DMS 273 treated with DMSO at 0.1 percent for 48 hours (cell line): Measurements from ENCODE around the gene ADCYAP1R1.

ENCODE experiments used
- DNase-seq: peaks from one replicate; lab custom pipeline; 2025; lab: John Stamatoyannopoulos, UW

ADCYAP1R1 gene

DNA sequence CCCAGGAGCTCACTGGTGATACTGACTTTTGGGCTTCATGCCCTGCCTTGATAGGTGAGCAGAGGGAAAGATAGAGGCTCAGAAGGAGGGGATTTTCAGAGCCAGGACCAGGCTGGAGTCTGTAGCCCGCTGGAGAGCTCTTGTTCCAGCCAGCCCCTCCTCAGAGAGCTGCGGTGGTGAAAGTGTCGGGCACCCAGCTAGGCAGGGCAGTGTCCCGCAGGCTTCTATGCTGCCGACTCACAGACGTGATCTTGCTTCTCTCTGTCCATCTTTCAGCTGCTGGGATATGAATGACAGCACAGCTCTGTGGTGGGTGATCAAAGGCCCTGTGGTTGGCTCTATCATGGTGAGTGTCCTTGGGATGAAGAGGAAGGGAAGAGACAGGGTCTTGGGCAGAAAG lies 35.2 kb downstream of the ADCYAP1R1 start:
- no peak for DNase-seq

DNA sequence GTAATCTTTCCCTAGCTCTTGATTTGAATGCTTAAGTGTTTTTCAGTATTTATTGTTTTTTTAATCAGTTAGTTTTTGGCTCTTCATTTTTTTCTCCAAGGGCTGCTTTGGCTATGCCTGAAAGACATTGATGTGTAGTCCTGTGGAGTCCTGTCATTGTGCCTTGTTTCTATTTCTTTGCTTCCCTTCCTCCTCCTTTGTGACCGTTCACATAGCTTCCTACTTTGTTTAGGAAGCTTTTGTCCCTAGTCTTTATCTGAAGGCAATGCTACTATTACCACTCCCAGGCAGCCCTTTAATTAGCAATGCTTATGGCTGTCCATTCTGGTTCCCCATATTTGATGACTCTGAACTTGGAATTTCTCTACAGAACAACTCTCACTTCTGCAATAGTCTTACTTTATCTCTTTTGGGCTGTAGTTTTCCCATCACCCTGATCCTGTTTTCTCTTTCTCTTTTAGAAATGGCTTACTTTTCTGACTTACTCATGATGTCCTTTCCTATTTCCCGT lies 39.9 kb downstream of the ADCYAP1R1 start:
- no peak for DNase-seq

DNA sequence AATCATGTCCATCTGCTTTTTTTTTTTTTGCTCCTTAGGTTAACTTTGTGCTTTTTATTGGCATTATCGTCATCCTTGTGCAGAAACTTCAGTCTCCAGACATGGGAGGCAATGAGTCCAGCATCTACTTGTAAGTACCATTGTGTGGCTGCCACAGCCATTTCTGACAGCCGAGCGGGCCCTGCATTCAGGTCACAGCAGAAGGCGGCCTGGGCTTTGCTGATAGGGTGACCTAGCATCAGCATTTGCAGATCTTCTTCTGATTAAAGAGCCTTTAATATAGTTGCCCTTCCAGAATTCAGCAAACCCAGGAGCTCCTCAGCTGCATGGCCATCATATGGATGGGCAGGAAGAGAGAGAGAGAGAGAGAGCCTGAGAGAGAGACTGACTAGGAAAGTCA lies 40.5 kb downstream of the ADCYAP1R1 start:
- DNase-seq: no peak

DNA sequence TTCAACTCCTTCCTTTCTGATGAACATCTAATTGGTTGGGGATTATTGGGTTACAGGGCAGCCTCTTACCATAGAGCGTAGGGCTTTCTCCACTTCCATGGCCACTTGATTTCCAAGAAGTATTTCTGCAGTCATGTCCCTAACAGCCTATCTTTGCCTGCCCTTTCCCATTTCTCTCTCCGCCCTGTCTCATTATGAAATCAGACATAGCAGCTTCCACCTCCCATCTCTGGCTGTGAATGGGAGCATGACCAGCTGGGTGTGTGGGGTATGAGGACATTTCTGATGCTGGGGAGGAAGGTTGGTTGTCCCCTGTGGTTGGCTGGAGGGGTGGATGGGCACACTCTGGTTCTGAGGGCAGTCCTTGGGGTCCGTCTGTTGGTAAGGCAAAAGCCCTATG lies 41.2 kb downstream of the ADCYAP1R1 start:
- DNase-seq: no peak

DNA sequence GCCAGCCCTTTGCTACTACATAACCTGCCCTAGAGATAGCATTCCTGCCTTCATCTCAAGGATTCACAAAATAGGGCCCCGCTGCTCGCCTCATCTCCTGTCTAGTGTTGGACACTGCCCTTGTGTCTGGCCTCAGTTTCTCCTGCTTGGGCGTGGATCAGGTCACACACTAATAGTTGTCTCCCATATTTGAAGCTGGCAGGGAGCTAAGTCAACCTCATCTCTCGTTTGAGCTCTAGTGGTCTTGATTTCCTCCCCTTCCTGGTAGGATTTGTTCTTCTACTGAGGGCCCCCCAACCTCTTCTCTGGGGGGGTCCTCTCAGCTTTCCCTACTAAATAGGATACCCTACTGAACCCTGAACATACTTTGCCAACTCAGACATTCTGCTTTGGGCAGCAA lies 42.2 kb downstream of the ADCYAP1R1 start:
- no peak for DNase-seq

DNA sequence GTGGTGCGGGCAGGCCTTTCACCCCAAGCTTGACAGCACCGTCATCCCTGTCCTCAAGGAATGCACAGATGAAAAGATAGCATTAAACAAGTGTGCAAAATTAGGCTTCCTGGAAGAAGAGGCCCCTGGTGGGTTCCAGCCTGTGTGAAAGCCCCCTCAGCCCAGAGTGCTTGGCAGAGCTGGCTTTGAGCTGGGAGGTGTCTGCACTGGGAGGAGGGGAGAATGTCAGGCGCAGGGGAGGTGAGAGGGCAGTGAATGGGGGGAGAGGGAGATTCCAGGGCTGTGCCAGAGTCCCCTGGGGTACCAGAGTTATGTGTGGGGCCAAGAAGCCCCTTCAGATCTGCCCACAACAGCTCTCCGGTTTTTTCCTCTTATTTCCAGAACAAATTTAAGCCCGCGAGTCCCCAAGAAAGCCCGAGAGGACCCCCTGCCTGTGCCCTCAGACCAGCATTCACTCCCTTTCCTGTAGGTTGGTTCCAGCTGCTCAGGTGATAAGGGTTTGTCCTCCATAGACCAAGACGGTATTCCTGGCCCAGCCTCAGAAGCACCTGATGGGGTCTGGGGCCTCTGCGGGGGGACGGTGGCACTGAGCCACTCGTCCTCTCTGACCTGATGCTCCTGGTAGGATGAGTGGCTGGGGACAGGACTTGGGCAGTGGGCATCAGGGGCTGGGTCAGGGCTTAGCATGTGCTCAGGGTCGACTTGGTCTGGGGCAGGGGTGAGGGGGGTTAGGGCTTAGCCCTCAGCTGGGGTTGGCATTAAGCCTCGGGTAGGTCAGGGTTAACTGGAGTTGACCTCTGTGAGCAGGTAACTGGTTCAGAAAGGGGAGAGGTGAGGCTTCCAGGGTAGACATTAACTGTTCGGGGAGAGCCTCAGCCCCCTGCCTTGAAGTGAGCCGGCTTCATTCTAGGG lies 43.4 kb downstream of the ADCYAP1R1 start:
- no peak for DNase-seq

DNA sequence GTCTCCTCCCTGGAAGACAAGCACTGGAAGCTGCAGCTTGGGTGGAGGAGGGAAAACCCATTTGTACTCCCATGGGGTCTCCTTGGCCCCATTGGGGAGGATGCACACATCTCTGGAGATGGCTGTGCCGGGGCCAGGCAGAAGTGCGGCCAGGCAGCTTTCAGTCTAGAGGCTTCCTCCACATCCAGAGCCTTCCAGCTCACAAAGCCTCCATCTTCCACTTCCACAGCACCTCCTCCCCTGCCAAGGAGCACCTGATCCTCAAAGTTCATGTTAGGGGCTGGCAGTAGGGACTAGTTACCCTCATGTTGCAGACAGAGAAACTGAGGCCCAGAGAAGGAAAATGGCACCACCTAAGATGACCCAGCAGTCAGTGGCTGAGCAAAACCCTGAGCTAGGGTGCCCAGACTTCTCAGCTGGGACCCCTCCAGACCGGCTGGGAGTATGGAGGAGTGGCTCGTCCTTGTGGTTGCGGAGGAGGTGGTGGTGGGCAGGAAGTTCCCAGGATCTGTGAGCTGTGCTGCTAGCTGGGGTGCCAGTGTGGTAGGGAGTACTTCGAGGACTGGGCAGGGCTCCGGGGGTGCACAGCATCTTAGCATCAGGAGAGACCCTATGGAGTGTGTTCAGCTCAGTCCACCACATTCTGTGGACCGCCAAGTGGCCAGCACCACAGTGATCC lies 44.2 kb downstream of the ADCYAP1R1 start:
- no peak for DNase-seq

DNA sequence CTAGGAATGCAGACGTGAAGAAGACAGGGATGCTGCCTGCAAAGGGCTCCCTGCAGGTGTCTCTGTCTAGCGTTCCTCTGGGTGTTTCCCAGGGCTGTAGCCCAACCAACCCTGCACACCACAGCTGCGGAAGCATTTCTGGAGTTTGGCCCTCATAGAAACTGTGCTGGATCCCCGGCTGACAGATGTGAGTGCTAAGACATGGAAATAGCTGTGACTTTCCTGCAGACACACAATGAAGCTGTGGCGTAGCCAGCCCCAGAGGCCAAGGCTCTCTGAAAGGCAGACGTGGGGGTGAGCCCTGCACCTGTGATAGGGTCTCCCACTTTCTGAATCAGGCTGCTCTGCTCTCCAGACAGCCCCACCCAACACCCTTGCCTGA lies 44.8 kb downstream of the ADCYAP1R1 start:
- DNase-seq: no peak

DNA sequence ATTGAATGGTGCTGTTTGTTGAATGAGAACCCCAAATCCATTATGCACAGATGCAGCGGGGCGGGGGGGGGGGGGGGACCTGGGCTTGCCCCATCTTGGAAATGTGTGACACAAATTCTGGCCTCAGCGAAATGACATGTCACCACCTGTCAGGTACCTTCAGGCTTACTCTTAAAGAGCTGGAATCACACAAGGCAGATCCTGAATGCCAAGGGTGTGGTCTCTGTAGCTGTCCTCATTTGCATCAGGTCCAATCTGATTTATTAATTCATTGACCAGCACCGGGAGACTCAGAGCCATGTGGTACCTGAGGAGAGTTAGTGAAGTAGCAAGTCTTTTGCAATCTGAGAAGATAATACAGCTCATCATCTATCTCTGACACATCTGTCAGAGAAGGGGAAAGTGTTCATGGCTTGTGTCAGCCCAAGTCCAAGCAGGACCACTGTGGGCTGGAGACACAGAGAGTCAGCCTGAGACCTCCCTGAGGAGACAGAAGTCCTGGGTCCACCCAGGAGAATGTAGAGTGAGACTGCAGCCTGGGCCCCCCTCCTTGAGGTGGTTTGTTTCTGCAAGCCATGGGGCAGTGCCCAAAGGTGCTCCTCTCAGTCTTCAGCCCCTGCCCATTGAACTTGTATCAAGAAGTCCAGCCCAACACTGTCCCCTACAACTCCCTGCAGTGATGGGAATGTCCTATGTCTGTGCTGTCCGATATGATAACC lies 46.7 kb downstream of the ADCYAP1R1 start:
- DNase-seq: no peak

DNA sequence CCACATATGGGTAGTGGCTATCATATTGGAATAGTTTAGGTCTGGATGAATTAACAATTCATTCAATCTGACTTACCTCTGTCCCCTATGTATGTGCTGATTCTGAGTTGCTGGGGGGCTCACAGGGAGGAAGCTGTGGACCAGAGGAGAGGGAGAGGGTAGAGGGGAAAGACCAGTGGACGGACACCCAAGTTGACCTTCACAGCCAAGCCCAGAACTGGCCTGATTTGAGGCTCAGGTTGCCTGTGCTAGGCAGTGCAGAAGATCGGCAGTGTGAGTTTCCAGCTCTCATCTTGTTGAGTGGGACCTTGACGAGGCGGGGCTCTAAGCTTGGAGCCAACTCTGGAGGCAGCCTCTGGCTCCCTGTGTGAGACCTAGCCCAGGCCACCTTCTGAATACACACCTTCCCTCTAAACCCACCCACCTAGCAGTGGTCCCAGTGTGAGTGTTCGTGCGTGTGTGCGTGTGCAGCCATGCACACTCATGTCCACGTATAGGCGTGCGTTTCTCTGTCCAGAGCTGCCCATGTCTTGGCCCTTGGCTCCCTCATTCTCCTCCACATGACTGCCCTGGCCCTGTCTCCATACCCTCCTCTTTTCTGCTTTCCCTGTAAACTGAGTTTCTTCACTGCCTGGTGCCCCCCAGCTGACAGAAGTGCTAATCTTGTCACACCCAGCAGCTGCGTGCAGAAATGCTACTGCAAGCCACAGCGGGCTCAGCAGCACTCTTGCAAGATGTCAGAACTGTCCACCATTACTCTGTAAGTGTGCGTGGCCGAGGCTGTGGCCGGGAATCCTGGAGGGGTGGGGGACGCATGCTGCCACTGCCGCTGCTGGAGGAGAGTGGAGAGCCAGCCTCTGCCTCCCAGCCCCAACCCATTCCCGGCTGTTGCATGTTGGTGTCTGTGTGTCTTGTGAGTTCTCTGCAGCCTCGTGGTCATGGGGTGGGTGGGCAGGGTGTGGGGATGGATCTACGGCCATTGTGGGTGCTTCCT lies 47.6 kb downstream of the ADCYAP1R1 start:
- DNase-seq: no peak

DNA sequence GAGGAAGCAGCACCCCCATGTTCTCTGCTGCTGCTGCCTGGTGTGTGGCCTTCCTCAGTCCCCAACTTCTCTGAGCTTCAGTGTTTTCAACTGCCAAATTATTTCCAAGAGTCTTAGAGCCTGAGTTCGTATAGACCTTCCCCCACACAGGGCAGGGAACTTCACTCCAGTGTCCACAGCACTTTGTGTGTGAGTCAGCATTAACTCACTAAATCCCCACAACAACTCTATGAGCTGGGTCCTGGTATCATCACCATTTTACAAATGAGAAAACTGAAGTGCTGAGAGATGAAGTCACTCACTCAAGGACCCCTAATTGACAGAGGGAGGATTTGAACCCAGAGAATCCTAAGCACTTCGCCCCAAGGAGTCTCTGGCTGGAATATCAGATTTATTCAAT lies 48.3 kb downstream of the ADCYAP1R1 start:
- no peak for DNase-seq

DNA sequence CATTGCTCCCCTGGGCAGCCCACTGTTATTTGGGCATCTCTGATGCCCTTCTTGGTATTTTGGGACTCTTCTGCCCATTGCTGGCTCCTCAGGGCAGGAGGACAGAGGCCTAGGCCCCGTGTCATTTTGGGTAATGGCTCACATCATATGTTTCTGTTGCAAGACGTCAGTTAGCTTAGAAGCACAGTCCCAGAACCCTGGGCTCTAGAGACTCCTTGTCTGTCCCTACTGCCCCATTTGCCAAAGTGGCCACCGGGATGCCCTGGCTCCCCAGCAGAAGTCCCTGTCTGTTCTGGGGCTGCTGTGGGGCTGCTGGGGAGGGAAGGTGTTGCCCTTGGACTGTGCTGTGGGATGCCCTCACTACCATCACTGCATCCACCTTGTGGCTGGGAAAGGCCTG lies 48.8 kb downstream of the ADCYAP1R1 start:
- DNase-seq: no peak

DNA sequence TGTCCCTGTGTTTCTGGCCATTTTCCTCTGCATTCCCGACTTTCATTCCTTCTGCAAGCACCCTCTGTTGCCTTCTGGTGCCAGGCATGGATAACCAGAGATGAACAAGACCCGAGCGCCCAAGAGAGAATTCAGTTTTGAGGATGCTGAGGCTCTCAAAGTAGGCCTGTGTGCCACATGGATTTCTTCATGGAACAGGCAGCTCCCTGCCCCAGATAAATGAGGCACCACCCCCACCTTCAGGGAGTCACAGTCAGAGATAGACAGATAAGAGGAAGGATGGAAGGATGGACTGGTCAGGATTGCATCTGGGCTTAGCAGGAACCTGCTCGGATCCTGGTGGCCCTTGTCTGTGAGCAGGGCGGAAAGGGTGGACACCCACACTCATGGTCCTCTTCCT lies 49.4 kb downstream of the ADCYAP1R1 start:
- no peak for DNase-seq

DNA sequence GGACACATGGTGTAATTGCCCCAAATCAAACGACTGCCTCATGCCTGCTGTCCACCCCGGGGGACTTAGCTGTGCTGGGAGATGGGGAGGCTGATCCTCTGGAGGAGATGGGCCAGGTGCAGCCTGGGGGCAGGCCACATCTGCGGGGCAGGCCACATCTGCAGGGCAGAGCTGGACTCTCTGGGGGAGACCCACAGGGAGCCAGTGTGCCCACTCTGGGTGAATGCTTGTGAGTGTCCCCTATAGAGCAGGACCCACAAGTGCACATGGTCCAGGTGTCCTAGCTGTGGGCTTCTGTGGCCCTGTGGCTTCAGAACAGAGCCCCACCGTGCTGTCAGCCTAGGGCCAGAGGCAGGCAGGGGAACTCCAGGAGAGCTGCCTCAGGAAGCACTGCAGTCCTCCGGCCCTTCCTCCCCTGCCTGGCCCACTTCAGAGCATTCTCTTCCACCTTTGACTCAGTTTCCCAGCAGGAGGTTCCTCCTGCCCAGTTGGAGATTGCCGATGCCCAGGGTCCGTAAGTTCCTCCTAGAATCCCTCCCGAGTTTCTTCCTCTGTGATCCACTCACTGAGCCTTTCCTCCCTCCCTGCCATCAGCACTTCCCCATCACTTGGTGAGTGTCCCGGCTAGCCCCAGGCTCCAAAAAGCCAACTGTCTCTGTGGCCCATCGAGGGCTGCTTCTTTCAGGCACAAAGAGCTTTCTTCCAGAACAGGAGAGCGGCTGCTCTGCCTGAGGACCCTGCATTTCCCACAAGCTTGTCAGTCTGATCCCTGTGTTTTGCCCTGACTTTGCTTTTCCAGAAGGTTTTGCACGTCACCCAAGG lies 50.3 kb downstream of the ADCYAP1R1 start:
- DNase-seq: no peak

DNA sequence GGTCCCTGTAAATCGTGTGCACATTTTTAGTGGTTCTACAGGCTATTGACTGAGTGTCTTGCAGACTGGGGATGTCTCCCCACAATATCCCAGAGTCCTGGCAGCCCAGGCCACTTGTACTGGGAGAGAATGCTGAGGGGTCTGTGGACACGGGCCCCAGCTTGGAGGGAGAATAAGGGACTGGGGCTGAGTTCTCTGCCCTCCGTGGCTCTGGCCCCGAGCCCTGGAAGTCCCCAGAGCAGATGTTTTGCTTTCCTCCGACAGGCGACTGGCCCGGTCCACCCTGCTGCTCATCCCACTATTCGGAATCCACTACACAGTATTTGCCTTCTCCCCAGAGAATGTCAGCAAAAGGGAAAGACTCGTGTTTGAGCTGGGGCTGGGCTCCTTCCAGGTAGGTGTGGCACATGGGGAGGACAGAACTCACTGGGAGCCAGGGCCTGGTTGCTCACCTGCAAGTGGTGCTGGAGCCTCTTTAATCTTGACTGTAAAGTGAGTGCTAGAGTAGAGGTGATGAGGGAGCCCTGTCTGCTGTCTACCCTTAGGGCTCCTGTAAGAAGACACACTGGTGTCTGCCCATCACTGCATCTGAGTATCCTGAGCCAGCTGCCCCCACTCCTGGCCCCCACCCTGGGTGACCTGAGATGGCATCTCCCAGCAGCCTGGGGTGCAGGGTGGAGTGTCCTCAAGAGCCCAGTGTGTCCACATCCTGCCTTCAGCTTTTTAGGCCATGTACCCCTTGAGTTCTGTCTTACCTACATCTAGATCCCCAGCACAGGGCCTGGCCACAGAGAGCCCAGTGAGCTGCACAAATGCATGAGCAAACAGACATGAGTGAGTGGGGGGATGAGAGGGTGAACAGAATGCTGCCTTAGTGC lies 51.1 kb downstream of the ADCYAP1R1 start:
- no peak for DNase-seq

DNA sequence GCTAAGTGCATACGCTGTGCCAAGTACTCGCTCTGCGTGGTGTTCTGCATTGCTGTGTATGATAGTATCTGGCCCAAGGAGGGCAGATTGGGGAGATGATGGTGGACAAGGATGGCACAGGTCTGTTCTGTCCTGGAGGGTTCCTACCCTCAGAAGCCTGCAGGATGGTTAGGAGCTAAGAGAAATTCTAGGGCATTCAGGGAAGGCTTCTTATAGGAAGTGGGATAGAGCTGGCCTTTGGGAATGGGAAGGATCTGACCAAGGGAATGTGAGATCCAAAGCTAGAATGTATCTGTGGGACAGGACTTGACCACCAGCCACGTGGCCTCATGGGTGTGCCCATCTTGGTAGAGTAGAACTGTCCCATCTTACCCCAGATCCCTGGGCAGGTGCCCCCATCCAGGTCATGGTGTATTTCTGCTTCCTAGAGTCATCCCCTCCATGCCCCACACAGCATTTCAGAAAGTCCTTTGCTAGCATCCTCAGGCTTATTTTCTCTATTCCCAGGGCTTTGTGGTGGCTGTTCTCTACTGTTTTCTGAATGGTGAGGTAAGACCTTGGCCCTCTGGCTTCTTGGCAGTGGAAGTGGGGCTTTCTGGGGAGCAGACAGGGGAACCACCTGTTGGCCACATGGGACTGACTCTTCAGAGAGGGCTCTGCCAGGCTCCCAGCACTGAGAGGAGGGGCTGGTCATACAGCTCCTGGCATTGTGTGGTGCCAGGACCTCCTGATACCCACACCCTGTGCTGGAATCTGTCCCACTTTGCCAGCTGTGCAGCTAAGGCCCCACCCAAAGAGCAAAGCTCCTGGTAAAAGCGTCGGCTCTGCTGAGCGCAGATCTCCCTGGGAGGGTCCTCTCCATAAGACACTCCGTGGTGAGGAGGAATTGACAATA lies 52.5 kb downstream of the ADCYAP1R1 start:
- DNase-seq: no peak

DNA sequence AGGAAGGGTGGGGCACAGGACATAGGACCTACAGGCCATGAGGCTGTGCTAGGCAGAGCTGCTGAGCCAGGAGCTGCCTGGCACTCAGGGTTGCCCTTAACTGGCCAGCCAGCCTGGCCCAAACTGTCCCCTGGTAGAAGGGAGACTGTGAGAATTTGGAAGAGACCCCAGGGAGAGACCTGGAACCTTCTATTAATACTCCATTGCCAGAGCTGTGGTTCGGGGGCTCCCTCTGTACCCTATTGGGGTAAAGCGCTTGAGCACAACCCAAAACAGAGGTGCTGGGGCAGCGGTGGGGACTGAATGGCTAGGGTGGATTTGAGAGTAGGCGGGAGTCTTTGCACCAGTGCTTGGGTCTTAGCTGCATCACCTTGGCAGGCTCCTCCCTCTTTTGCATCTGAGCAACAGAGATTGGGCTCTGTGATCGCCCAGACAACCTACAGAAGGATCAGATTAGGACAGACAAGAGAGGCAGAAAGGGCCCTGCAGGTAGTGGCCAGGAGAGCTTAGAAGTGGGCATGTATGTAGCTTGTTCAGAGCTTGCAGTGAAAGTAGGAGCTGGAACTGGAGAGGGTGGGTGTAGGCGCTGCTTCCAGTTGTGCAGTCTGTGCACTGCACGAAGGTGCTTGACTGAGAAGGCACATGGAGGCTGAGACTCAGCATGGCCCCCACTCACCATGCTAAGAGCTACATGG lies 53.3 kb downstream of the ADCYAP1R1 start:
- DNase-seq: no peak
